Sigmoid colon (tissue), 4 donors: ENCODE results near the gene MCM9.

Source experiments
- CTCF ChIP-seq, 4 experiments: fragments of 450-650 bp in 3 of 4; fragments of 200-600 bp in 1 of 4; IDR thresholded peaks; one replicate each; pipeline ENCODE4 v1.5.1; 2016 to 2019; ENCODE audit warnings: antibody characterized with exemption in 4 of 4, mild to moderate bottlenecking in 3 of 4, moderate library complexity in 2 of 4
- EP300 ChIP-seq, 4 donors: sonication (generic); formaldehyde crosslinking; IDR thresholded peaks; one replicate each; pipeline ENCODE4 v1.6.1; 2017; ENCODE audit warnings: antibody characterized with exemption in 4 of 4
- POLR2A ChIP-seq, 2 donors: fragments of 450-650 bp; IDR thresholded peaks; one replicate each; pipeline ENCODE4 v1.6.1; 2016; ENCODE audit warnings: antibody characterized with exemption in 2 of 2, mild to moderate bottlenecking in 2 of 2, moderate library complexity in 2 of 2

DNA sequence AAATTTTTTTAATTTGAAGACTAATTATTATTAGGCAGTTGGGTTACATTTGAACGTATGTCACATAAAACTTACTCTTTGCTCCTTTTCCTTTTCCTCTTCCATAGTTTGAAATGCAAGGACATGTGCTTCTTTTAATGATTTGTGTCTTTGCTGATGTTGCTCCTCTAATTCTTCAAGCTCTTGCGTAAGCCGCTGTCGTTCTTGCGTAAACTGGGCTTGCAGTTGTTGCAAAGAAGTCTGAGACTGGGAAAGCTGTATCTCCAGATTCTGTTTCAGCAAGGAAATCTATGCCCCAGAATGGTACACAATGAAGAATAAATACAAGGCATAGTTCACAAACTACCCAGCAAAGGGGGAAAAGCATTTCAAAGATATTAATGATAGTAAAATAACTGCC is 45.1 kb upstream of the MCM9 start:
- no peak for TF ChIP-seq CTCF (IDR thresholded peaks at IDR 0.05)
- TF ChIP-seq POLR2A (IDR thresholded peaks at IDR 0.05): no peak
- no peak for TF ChIP-seq EP300 (IDR thresholded peaks at IDR 0.05)
